A549 (cell line): ENCODE measurements around the gene WDR48. TPM values are rescaled to one million over a fixed set of nuclear protein-coding genes. Genes with fewer than 3 reads are reported as not detected.

Experiments used
- ATAC-seq, 2 experiments: fragments of 200-7000 bp in 1 of 2; fragments of >200 bp in 1 of 2; cut with Nextera tagmentation in 1 of 2; cut with Tn5 transposase in 1 of 2; 3 replicates each; pipeline versions ENCODE4 v1.8.0 to v1.9.1; 2018 to 2020; ENCODE audit warnings: mild to moderate bottlenecking in 1 of 2, moderate library complexity in 1 of 2
- CTCF ChIA-PET: fragments of 300-600 bp; sonication (Branson Sonifier 250); formaldehyde crosslinking; extraction: SDS; loops from one replicate; lab custom pipeline; 2021; ENCODE audit warnings: antibody characterized with exemption, inconsistent platforms; lab: Yijun Ruan, JAX
- POLR2A ChIA-PET: fragments of 350-600 bp; formaldehyde crosslinking; extraction: SDS; loops from one replicate; lab custom pipeline; 2021; ENCODE audit warnings: antibody characterized with exemption, inconsistent platforms; lab: Yijun Ruan, JAX
- DNase-seq, 2 experiments: peaks; one replicate each; pipeline versions ENCODE4 v3.0.0 to v3.0.0-alpha.2; 2011 to 2016; ENCODE audit warnings: low read depth in 1 of 2, low spot score in 1 of 2
- FAIRE-seq: peaks from 2 replicates; lab custom pipeline; 2011; peaks lifted over from hg19 to GRCh38; lab: Jason Lieb, UNC
- H3K27ac ChIP-seq, 2 experiments: fragments of >200 bp; sonication (Bioruptor Twin); formaldehyde crosslinking; 3 replicates each; pipeline ENCODE4 v1.5.1; 2016 to 2017
- H3K4me1 ChIP-seq: fragments of >200 bp; sonication (Bioruptor Twin); formaldehyde crosslinking; 3 replicates; pipeline ENCODE4 v1.6.1; 2016
- H3K4me2 ChIP-seq: fragments of >200 bp; sonication (Bioruptor Twin); formaldehyde crosslinking; 3 replicates; pipeline ENCODE4 v1.6.1; 2016
- H3K4me3 ChIP-seq: fragments of >200 bp; sonication (Bioruptor Twin); formaldehyde crosslinking; 3 replicates; pipeline ENCODE4 v1.5.1; 2016
- H3K9me3 ChIP-seq: fragments of >200 bp; sonication (Bioruptor Twin); formaldehyde crosslinking; 3 replicates; pipeline ENCODE4 v1.6.1; 2016
- BCL3 ChIP-seq: fragments of >200 bp; sonication (Bioruptor Twin); formaldehyde crosslinking; IDR thresholded peaks from 3 replicates; pipeline ENCODE4 v1.6.1; 2016
- CEBPB ChIP-seq, 2 experiments: fragments of >200 bp in 1 of 2; sonication (Bioruptor Twin) in 1 of 2; formaldehyde crosslinking in 1 of 2; IDR thresholded peaks; 2 replicates each; pipeline ENCODE4 v1.6.1; 2012 to 2016
- CHD4 ChIP-seq: fragments of 200-600 bp; sonication (generic); IDR thresholded peaks from 2 replicates; pipeline ENCODE4 v1.6.1; 2016; ENCODE audit warnings: antibody characterized with exemption, mild to moderate bottlenecking, borderline replicate concordance
- E2F6 ChIP-seq: IDR thresholded peaks from 2 replicates; pipeline ENCODE4 v1.6.1; 2012; ENCODE audit warnings: low read depth, borderline replicate concordance
- EHMT2 ChIP-seq: fragments of 200-600 bp; sonication (generic); IDR thresholded peaks from 2 replicates; pipeline ENCODE4 v1.6.1; 2016; ENCODE audit warnings: antibody characterized with exemption, low read depth, mild to moderate bottlenecking, moderate library complexity
- FOSB ChIP-seq: fragments of 250-450 bp; sonication (Bioruptor Pico); IDR thresholded peaks from 2 replicates; pipeline ENCODE4 v1.5.0; 2020; ENCODE audit warnings: mild to moderate bottlenecking, moderate library complexity
- FOXS1 ChIP-seq: fragments of 250-450 bp; sonication (Bioruptor Pico); IDR thresholded peaks from 2 replicates; pipeline ENCODE4 v1.5.0; 2020; ENCODE audit warnings: mild to moderate bottlenecking, moderate library complexity
- HDAC2 ChIP-seq: fragments of 200-600 bp; sonication (generic); IDR thresholded peaks from 2 replicates; pipeline ENCODE4 v1.6.1; 2016
- HMGXB4 ChIP-seq: fragments of 250-450 bp; sonication (Bioruptor Pico); IDR thresholded peaks from 2 replicates; pipeline ENCODE4 v1.5.0; 2021; ENCODE audit warnings: mild to moderate bottlenecking, moderate library complexity, borderline replicate concordance
- HOXB5 ChIP-seq: fragments of 250-450 bp; sonication (Bioruptor Pico); IDR thresholded peaks from 2 replicates; pipeline ENCODE4 v1.5.0; 2020; ENCODE audit warnings: mild to moderate bottlenecking, moderate library complexity
- JUN ChIP-seq, 2 experiments: fragments of >200 bp; sonication (Bioruptor Twin); formaldehyde crosslinking; IDR thresholded peaks; 2 replicates in 1 of 2; 3 replicates in 1 of 2; pipeline ENCODE4 v1.6.1; 2016 to 2017
- KDM1A ChIP-seq: fragments of 200-600 bp; sonication (generic); IDR thresholded peaks from 2 replicates; pipeline ENCODE4 v1.6.1; 2016; ENCODE audit warnings: low read depth, mild to moderate bottlenecking
- KDM5A ChIP-seq: fragments of 200-600 bp; sonication (generic); IDR thresholded peaks from 2 replicates; pipeline ENCODE4 v1.6.1; 2016; ENCODE audit warnings: antibody characterized with exemption, mild to moderate bottlenecking
- MAZ ChIP-seq: fragments of 150-350 bp; IDR thresholded peaks from 2 replicates; pipeline ENCODE4 v1.6.1; 2014; ENCODE audit warnings: antibody characterized with exemption, low read depth, low read length, borderline replicate concordance
- NR3C1 ChIP-seq: fragments of >200 bp; sonication (Bioruptor Twin); formaldehyde crosslinking; IDR thresholded peaks from 3 replicates; pipeline ENCODE4 v1.6.1; 2017
- POLR2A ChIP-seq: IDR thresholded peaks from 2 replicates; pipeline ENCODE4 v1.6.1; 2012; ENCODE audit warnings: mild to moderate bottlenecking, low read length
- POLR2AphosphoS2 ChIP-seq: conservative IDR thresholded peaks from 2 replicates; pipeline ENCODE4 v1.6.1; 2012; ENCODE audit warnings: low read length, improper control_type of control experiment, inconsistent platforms
- RAD21 ChIP-seq, 2 experiments: fragments of >200 bp in 1 of 2; sonication (Bioruptor Twin) in 1 of 2; formaldehyde crosslinking in 1 of 2; IDR thresholded peaks in 1 of 2; conservative IDR thresholded peaks in 1 of 2; 2 replicates in 1 of 2; 3 replicates in 1 of 2; pipeline ENCODE4 v1.6.1; 2012 to 2018; ENCODE audit warnings: inconsistent platforms in 1 of 2
- RARB ChIP-seq: fragments of 250-450 bp; sonication (Bioruptor Pico); IDR thresholded peaks from 2 replicates; pipeline ENCODE4 v1.8.0; 2021; ENCODE audit warnings: mild to moderate bottlenecking, moderate library complexity
- REST ChIP-seq: fragments of 200-600 bp; sonication (generic); IDR thresholded peaks from 2 replicates; pipeline ENCODE4 v1.6.1; 2016; ENCODE audit warnings: antibody characterized with exemption, mild to moderate bottlenecking, moderate library complexity
- RFX5 ChIP-seq: fragments of 450-650 bp; IDR thresholded peaks from 2 replicates; pipeline ENCODE4 v1.7.1; 2014; ENCODE audit warnings: antibody characterized with exemption, mild to moderate bottlenecking, moderate library complexity
- TFCP2L1 ChIP-seq: fragments of 250-450 bp; sonication (Bioruptor Pico); IDR thresholded peaks from 2 replicates; pipeline ENCODE4 v1.5.0; 2021; ENCODE audit warnings: mild to moderate bottlenecking
- USF2 ChIP-seq: fragments of 450-650 bp; IDR thresholded peaks from 2 replicates; pipeline ENCODE4 v1.6.1; 2014; ENCODE audit warnings: antibody characterized with exemption
- ZSCAN20 ChIP-seq: fragments of 250-450 bp; sonication (Bioruptor Pico); IDR thresholded peaks from 2 replicates; pipeline ENCODE4 v1.8.0; 2022; ENCODE audit warnings: mild to moderate bottlenecking, moderate library complexity
- WGBS: methylation state at CpG from one replicate; pipeline ENCODE4 v1.1.6; 2017; ENCODE audit errors: missing lambda C conversion rate; 5-methylcytosine and 5-hydroxymethylcytosine counted together
- polyA plus RNA-seq, 4 experiments: library from polyadenylated mRNA; depleted of rRNA in 3 of 4; stranded (reverse); fragments of >200 nt; fragmentation: RNase III in 1 of 4; extraction: RNeasy Plus Mini Kit Qiagen cat#74134 plus additional on column Dnase treatment in 1 of 4; gene quantifications; 2 replicates in 3 of 4; 3 replicates in 1 of 4; pipeline ENCODE4 v1.2.3, GENCODE V29; 2011 to 2017

Gene WDR48
- polyA plus RNA-seq, 2 of the 4 experiments (the other 2 are of a cell fraction), result 18.8 to 41.0 TPM

- Histone ChIP-seq H3K27ac (no peak overlapping the region), H3K9me3 (no peaks in the 10 kb centered on the region), H3K4me1 (peaks cover 18% of the 10 kb centered on the region), H3K4me2 (no peak overlapping the region)
- ATAC-seq, result no peak
- no peak for TF ChIP-seq BCL3
- no peak for TF ChIP-seq EHMT2
- no peak for TF ChIP-seq ZSCAN20
- TF ChIP-seq TFCP2L1 (CRISPR knock-in tag), result no peak
- no peak for TF ChIP-seq RARB (CRISPR knock-in tag)
- no peak for TF ChIP-seq HDAC2
- no peak for TF ChIP-seq HOXB5
- TF ChIP-seq RAD21 (conservative IDR thresholded peaks at IDR 0.05 in 1 of 2, IDR thresholded peaks at IDR 0.05 in 1 of 2), result no peak
- TF ChIP-seq JUN (IDR thresholded peaks at IDR 0.05), result no peak
- no peak for TF ChIP-seq POLR2AphosphoS2
- TF ChIP-seq CHD4, result no peak
- no peak for TF ChIP-seq KDM1A
- no peak for TF ChIP-seq KDM5A
- TF ChIP-seq POLR2A, result no peak
- no peak for TF ChIP-seq REST
- TF ChIP-seq NR3C1, result no peak
- no peak for TF ChIP-seq HMGXB4
- no peak for TF ChIP-seq E2F6
- TF ChIP-seq, all 56 proteins: peak for 0
- FAIRE-seq (no peak), DNase-seq (no peak)
- ChIA-PET POLR2A (no interaction called here), CTCF (interaction anchor here (0.6 to 22.7 kb wide), 38 partner anchors 10 to 251 kb away, joined by 3 to 383 read pairs (median 6); partner anchors contain the start of genes CX3CR1, GORASP1, TTC21A and XIRP1)
- WGBS, result 77% methylated on average over 6 of the region's 7 CpGs
- H3K4me3 ChIP-seq, result no peak overlapping the region
These were observed 75.6 kb downstream of the WDR48 start for GRCh38 chr3:39127269-39127907.

GRCh38 chr3:39127908-39128304 lies 76.1 kb downstream of the WDR48 start:
- Histone ChIP-seq H3K4me2 (no peak overlapping the region), H3K4me3 (no peak overlapping the region), H3K4me1 (peaks cover 18% of the 10 kb centered on the region), H3K9me3 (no peaks in the 10 kb centered on the region), H3K27ac (no peak overlapping the region)
- ATAC-seq (no peak), DNase-seq (no peak), FAIRE-seq (no peak)
- WGBS, result 5% methylated on average over 1 of the region's 1 CpG
- ChIA-PET CTCF (interaction anchor here (0.6 to 22.7 kb wide), 17 partner anchors 10 to 250 kb away, joined by 3 to 383 read pairs (median 9); partner anchors contain the start of genes GORASP1, TTC21A and XIRP1), POLR2A (no interaction called here)
- TF ChIP-seq FOSB (CRISPR knock-in tag) (no peak), USF2 (no peak), RFX5 (no peak), FOXS1 (CRISPR knock-in tag) (no peak), CEBPB (IDR thresholded peaks at IDR 0.05) (no peak), MAZ (no peak), HDAC2 (no peak)
